GM15510 (cell line): Measurements from ENCODE around the gene C9orf72.

ENCODE experiments used
- POLR2A ChIP-seq: IDR thresholded peaks from 3 replicates; pipeline ENCODE4 v1.6.1; 2011; ENCODE audit warnings: borderline replicate concordance; ENCODE audit not compliant: insufficient read length; ENCODE audit errors: extremely low read depth

C9orf72 gene

GRCh38 chr9:27560457-27560856 lies 12.8 kb downstream of the C9orf72 start:
- TF ChIP-seq POLR2A, result no peak

DNA sequence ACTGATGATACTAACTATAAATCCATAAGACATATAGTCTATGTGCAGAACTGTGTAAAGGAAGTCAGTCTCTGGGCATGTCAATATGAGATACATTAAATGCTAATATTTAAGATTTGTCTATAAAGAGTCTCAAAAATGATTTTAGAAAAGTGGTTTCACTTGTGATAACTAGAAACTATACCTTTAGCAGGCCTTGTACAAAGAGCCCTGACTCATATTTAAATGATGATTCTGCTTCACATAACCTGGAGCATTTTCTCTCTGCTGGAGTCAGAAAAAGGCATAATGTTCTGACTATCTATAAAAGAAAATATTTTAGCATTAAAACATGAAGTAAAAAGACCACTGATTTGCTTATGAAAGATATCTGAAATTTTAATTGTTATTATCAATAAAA lies 15.0 kb downstream of the C9orf72 start:
- no peak for TF ChIP-seq POLR2A

DNA sequence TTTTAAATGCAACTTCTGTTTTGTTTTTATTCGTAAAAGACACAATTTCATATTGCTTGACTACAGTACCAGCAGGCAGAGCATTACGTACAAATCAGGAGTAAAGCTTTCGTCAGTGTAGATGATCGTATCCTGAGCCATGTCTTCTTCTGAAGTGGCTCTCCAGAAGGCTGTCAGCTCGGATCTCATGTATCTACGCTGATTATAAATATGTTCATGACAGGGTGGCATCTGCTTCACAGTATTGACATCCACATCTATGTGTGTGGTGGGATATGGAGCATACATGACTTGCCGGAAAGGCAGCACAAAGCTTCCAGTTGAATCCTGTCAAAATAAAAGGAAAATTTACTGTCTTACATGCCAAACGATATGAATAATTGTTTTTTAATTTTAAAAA lies 16.8 kb downstream of the C9orf72 start:
- TF ChIP-seq POLR2A, result no peak

DNA sequence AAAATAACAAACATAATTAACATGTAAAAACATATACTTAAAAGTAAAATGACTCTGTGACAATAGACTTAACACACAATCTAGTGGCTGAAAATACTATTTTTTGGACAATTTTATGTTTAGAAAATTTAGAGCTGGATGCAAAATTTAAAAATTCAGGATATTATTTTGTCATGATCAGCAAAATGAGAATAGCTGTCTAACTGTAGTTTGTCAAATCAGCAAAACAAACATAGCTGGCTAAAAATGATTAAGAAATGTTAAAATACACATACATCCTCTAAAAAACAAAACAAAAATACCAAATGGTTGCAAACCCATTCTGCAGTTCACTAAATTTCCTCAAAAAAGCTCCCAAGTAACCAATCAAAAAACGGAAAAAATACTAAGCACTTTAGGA lies 18.6 kb downstream of the C9orf72 start:
- TF ChIP-seq POLR2A, result no peak

DNA sequence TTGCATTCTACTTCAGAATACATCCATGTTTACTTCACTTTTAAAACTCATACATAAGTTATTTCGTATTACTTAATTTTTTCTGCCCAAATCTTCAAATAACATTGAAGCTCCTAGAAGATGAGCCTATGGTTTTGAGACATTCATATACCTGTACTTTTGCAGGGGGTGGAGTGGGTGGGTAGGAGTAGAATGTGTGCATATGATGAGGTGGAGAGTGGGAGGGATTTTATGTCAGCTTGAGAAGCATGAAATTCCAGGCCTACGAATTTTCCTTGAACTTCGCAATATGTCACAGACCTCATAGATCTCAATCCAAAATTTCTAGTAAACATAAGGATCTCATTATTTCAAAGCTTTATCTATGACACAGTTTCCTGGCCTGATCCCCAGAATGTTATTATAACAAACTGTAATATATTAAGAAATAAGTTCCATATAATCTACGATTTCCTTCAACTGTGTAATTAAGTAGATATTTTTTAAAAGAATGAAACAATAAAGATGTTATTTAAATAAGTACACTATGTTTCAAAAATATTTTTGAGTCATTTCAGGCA lies 24.0 kb downstream of the C9orf72 start:
- TF ChIP-seq POLR2A, result no peak

GRCh38 chr9:27548055-27548741 lies 25.1 kb downstream of the C9orf72 start:
- TF ChIP-seq POLR2A, result no peak

GRCh38 chr9:27545471-27545870 lies 27.8 kb downstream of the C9orf72 start:
- TF ChIP-seq POLR2A, result no peak

DNA sequence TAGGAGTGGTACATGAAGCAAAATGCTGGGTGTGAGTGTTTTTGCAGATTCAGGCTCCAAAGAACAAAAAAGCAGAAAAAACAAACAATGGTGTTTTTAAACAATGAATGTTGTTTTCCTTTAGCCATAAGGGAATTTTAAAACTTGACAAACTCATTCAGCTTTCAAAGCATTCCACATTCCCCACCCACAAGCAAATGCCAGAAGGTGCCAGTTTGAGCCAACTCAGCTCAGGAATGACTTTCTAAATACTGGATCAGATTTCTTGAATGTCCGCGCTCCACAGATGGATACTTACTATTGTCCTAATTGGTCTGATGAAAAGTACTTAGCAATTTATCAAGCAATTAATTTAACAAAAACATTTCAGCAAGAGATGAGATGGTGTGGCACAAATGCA lies 30.8 kb downstream of the C9orf72 start:
- TF ChIP-seq POLR2A, result no peak

DNA sequence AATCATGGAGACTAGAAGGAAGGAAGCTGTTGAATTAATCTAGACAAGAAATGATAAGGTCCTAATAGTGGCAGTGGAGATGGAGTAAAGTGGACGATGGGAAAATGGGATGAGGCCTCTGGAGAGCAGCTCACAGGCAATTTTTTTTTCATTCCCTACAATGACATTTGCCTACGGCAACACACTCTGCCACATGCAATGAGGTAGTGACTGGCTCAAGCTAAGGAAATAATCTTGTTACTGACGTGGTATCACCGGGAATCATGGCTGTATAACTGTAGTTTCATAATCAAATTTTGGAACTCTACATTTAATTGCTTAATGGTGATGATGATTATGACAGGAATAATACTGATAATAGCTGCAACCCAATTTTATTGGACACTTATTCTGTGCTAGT lies 31.5 kb downstream of the C9orf72 start:
- no peak for TF ChIP-seq POLR2A

DNA sequence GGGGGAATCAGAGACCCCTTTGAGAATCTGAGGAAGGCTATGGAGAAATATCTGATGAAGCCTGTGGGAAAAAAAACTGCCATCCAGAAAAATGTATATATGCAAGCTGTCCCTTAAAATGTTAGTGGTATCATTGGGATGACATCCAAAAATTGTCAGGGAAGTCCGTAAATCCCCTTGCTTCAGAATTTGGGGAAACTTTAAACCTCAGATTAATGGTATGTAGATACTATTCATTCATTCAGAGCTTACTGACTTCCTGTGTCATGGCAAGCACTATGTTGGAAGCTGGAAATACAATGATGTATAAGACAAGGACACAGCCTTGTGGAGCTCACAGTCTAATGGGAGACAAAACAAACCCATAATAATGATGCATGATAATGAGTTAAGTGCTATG lies 32.8 kb downstream of the C9orf72 start:
- TF ChIP-seq POLR2A, result no peak

GRCh38 chr9:27539479-27540441 lies 33.5 kb downstream of the C9orf72 start:
- no peak for TF ChIP-seq POLR2A

- TF ChIP-seq POLR2A, result no peak
Observed at GRCh38 chr9:27538647-27539046, 34.6 kb downstream of the C9orf72 start.

DNA sequence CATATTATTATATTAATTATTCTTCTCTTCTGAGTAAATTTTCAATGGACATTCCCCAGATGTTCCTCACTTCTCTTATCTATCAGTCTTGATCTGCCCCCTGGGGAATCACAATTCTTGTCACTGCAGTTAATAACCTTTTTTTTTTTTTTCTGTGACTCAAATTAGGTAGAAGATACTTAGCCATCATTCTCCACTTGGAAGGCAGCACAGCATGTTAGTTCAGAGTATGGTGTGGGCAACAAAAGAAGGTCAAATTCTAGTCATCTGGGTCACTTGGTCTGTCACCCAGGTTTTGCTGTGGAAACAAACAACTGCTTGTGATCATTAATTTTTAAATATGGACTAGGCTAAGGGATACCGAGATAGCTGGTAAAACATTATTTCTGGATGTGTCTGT lies 35.5 kb downstream of the C9orf72 start:
- TF ChIP-seq POLR2A, result no peak

DNA sequence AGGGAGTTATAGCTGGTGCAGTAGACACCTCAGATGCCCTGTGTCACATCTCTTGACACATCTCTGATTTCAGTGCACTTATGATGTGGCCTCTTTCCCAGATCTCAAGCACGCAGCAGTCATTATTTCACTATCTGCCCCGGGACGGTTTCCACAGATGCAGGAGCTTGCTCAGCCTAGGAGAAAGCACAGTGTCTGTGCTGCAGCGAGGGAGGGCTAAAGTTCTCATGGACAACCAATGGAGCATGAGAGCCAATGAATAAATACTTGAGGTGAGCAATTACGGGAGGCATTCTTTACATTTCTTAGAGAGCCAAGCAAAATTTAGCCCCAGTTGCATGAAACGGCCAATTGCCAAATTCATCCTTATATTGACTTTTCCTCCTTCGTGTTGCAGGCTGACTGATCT lies 36.2 kb downstream of the C9orf72 start:
- no peak for TF ChIP-seq POLR2A

DNA sequence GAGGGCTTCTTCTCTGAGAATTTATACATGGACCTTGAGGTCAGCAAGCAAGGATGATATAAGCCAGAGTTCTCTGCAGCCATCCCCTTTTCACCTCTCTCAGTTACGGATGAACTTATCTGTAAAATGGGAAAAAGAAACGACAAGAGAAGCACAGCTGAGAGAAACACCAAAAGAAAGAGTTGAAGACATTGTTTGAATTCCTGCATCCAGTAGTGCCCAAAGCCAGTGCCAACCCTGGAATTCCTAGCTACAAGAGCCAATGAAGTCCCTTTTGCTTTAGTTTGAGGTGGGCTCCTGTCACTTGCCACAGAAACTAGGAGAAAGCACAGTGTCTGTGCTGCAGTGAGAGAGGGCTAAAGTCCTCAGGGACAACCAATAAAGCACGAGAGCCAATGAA lies 37.1 kb downstream of the C9orf72 start:
- no peak for TF ChIP-seq POLR2A
